HEK293T (cell line): Measurements from ENCODE around the gene ERLIN1.

ENCODE experiments used
- CTCF ChIA-PET: fragments of 350-600 bp; formaldehyde crosslinking; extraction: SDS; loops from one replicate; lab custom pipeline; 2021; ENCODE audit warnings: antibody characterized with exemption, inconsistent platforms; lab: Yijun Ruan, JAX
- POLR2A ChIA-PET: fragments of 350-600 bp; formaldehyde crosslinking; extraction: SDS; loops from one replicate; lab custom pipeline; 2020; ENCODE audit warnings: antibody characterized with exemption, inconsistent platforms; lab: Yijun Ruan, JAX
- DNase-seq: peaks from one replicate; pipeline ENCODE4 v3.0.0; 2012; ENCODE audit warnings: mixed read lengths; ENCODE audit errors: extremely low spot score
- ARNT ChIP-seq: fragments of 450-650 bp; IDR thresholded peaks from 2 replicates; pipeline ENCODE4 v1.6.1; 2017; ENCODE audit warnings: mild to moderate bottlenecking
- BHLHE40 ChIP-seq: fragments of 450-650 bp; IDR thresholded peaks from 2 replicates; pipeline ENCODE4 v1.6.1; 2016; ENCODE audit warnings: mild to moderate bottlenecking, moderate library complexity, borderline replicate concordance
- CTBP1 ChIP-seq: fragments of 450-650 bp; IDR thresholded peaks from 2 replicates; pipeline ENCODE4 v1.6.1; 2016; ENCODE audit warnings: borderline replicate concordance
- ELF4 ChIP-seq: fragments of 450-650 bp; IDR thresholded peaks from 2 replicates; pipeline ENCODE4 v1.6.1; 2017; ENCODE audit warnings: antibody characterized with exemption
- FOXA1 ChIP-seq: fragments of 450-650 bp; IDR thresholded peaks from 2 replicates; pipeline ENCODE4 v1.6.1; 2016; ENCODE audit warnings: mild to moderate bottlenecking
- FOXK2 ChIP-seq: fragments of 450-650 bp; IDR thresholded peaks from 2 replicates; pipeline ENCODE4 v1.6.1; 2016; ENCODE audit warnings: mild to moderate bottlenecking
- FOXM1 ChIP-seq: fragments of 450-650 bp; IDR thresholded peaks from 2 replicates; pipeline ENCODE4 v1.6.1; 2017; ENCODE audit warnings: mild to moderate bottlenecking, borderline replicate concordance
- HDGF ChIP-seq: fragments of 450-650 bp; IDR thresholded peaks from 2 replicates; pipeline ENCODE4 v1.6.1; 2017; ENCODE audit warnings: antibody characterized with exemption, borderline replicate concordance
- L3MBTL2 ChIP-seq: fragments of 450-650 bp; conservative IDR thresholded peaks from 2 replicates; pipeline ENCODE4 v1.6.1; 2016; ENCODE audit warnings: mild to moderate bottlenecking
- LEF1 ChIP-seq: fragments of 450-650 bp; IDR thresholded peaks from 2 replicates; pipeline ENCODE4 v1.6.1; 2017; ENCODE audit warnings: mild to moderate bottlenecking, borderline replicate concordance
- NFRKB ChIP-seq: fragments of 450-650 bp; IDR thresholded peaks from 2 replicates; pipeline ENCODE4 v1.6.1; 2016; ENCODE audit warnings: mild to moderate bottlenecking, moderate library complexity
- SP1 ChIP-seq: fragments of 450-650 bp; IDR thresholded peaks from 2 replicates; pipeline ENCODE4 v1.6.1; 2017
- SUZ12 ChIP-seq: fragments of 450-650 bp; IDR thresholded peaks from 2 replicates; pipeline ENCODE4 v1.6.1; 2016; ENCODE audit warnings: mild to moderate bottlenecking
- TARDBP ChIP-seq: fragments of 450-650 bp; IDR thresholded peaks from 2 replicates; pipeline ENCODE4 v1.6.1; 2016
- ZNF384 ChIP-seq: fragments of 450-650 bp; IDR thresholded peaks from 2 replicates; pipeline ENCODE4 v1.6.1; 2016
- TF ChIP-seq, protein P1 (sequence below): fragments of 450-650 bp; IDR thresholded peaks from 2 replicates; pipeline ENCODE4 v1.6.1; 2016

The ERLIN1 gene

DNA sequence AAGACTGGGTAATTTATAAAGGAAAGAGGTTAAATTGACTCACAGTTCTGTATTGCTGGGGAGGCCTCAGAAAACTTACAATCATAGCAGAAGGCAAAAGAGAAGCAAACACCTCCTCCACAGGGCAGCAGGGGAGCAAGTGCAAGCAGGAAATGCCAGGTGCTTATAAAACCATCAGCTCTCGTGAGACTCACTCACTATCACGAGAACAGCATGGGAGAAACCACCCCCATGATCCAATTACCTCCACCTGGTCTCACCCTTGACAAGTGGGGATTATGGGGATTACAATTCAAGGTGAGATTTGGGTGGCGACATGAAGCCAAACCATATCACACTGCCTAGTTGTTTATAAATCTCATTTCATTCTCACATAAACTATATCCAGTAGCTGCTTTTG is 76.2 kb downstream of the ERLIN1 start:
- no peak for DNase-seq
- TF ChIP-seq ZNF384 = no peak
- TF ChIP-seq, protein P1, sequence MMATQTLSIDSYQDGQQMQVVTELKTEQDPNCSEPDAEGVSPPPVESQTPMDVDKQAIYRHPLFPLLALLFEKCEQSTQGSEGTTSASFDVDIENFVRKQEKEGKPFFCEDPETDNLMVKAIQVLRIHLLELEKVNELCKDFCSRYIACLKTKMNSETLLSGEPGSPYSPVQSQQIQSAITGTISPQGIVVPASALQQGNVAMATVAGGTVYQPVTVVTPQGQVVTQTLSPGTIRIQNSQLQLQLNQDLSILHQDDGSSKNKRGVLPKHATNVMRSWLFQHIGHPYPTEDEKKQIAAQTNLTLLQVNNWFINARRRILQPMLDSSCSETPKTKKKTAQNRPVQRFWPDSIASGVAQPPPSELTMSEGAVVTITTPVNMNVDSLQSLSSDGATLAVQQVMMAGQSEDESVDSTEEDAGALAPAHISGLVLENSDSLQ = no peak
- no peak for TF ChIP-seq HDGF
- no peak for TF ChIP-seq ARNT
- no peak for TF ChIP-seq L3MBTL2
- no peak for TF ChIP-seq LEF1
- no peak for TF ChIP-seq FOXK2
- no peak for TF ChIP-seq FOXA1
- no peak for TF ChIP-seq NFRKB
- no peak for TF ChIP-seq TARDBP
- no peak for TF ChIP-seq FOXM1
- no peak for TF ChIP-seq SUZ12
- ChIA-PET POLR2A (interaction anchor here (0.7 kb wide), 1 partner anchor 23 kb away, joined by 3 read pairs; no protein-coding TSS in a partner anchor), CTCF (interaction anchor here (1.3 kb wide), 1 partner anchor 13 kb away, joined by 4 read pairs; no protein-coding TSS in a partner anchor)

GRCh38 chr10:100106865-100107264 is 79.0 kb downstream of the ERLIN1 start:
- ChIA-PET POLR2A (no interaction called here), CTCF (no interaction called here)
- no peak for TF ChIP-seq NFRKB
- TF ChIP-seq BHLHE40 = no peak
- TF ChIP-seq L3MBTL2 = no peak
- no peak for TF ChIP-seq ARNT
- TF ChIP-seq ELF4 = no peak
- no peak for TF ChIP-seq TARDBP
- TF ChIP-seq SP1 = no peak
- no peak for TF ChIP-seq FOXM1
- no peak for TF ChIP-seq HDGF
- no peak for TF ChIP-seq FOXK2
- no peak for TF ChIP-seq CTBP1
- no peak for TF ChIP-seq ZNF384
- TF ChIP-seq LEF1 = no peak
- no peak for TF ChIP-seq FOXA1
- TF ChIP-seq, protein P1 = no peak
- TF ChIP-seq SUZ12 = no peak

GRCh38 chr10:100104300-100104699 is 81.5 kb downstream of the ERLIN1 start:
- CTCF ChIA-PET = no interaction called here
- TF ChIP-seq ARNT (no peak), CTBP1 (no peak), FOXA1 (no peak), SP1 (no peak), FOXM1 (no peak), SUZ12 (no peak), HDGF (no peak), ELF4 (no peak), BHLHE40 (no peak), ZNF384 (no peak), LEF1 (no peak), TARDBP (no peak)
- no peak for DNase-seq
- POLR2A ChIA-PET = no interaction called here

More at GRCh38 chr10:100106865-100107264, 79.0 kb downstream of the ERLIN1 start:
- no peak for DNase-seq

DNA sequence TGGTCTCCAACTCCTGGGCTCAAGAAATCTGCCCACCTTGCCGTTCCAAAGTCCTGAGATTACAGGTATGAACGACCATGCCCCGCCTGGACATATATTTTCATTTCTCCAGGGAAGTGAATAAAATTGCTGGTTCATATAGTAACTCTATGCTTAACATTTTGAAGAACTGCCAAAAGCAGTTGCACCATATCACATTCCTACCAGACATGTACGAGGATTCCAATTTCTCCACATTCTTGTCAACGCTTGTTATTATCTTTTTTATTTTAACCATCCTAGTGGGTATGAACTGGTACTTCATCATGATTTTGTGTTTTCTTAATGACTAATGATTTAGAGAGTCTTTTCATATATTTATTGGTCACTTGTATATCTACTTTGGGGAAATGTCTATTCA is 82.2 kb downstream of the ERLIN1 start:
- POLR2A ChIA-PET = no interaction called here
- TF ChIP-seq FOXM1 = no peak
- TF ChIP-seq NFRKB = no peak
- TF ChIP-seq ELF4 = no peak
- no peak for TF ChIP-seq SUZ12
- TF ChIP-seq LEF1 = no peak
- TF ChIP-seq L3MBTL2 = no peak
- no peak for TF ChIP-seq ZNF384
- no peak for TF ChIP-seq FOXK2
- no peak for TF ChIP-seq FOXA1
- TF ChIP-seq ARNT = no peak
- CTCF ChIA-PET = no interaction called here
- DNase-seq = no peak

DNA sequence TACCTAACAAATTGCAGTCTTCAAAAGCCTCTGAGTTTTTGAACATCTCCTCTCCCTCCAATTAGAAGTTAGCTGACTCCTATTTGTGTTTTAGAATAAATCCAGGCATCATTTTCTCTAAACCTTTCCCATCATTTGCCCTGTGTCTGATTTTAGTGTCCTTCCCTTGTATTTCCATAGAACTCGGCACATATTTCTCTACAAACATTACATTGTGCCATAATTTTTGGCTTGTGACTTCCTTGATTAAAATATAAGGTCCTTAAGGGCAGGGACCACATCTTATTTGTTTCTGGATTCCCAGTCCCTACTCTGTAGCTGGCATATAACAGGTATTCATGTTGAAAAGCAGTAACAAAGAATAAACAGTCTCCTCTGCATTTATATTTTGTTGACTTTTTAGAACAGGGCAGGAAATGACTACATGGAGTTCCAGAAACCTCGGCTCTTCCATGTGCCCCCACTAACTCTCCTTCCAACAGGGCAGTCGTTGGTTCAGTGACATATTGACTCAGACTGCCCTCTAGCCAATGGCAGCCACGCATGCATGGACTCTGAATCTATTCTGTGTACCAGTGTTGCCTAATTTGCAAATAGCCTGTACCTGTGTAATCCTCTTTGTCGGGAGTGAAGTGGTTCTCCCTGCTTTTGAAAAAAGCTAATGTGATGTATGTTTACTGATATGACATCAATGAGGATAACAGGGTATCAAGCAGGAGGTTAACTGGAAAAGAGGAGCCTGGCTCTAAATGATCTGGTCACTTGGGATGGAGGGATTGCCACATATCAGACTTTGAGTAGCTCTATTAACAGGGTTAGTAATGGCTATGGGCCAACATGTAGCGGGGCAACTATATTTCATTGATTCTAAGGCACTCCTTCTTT is 84.4 kb downstream of the ERLIN1 start:
- POLR2A ChIA-PET = no interaction called here
- DNase-seq = no peak
- TF ChIP-seq FOXM1 = no peak
- TF ChIP-seq SUZ12 = no peak
- TF ChIP-seq CTBP1 = no peak
- TF ChIP-seq FOXK2 = no peak
- TF ChIP-seq ELF4 = no peak
- TF ChIP-seq BHLHE40 = no peak
- TF ChIP-seq LEF1 = no peak
- no peak for TF ChIP-seq TARDBP
- no peak for TF ChIP-seq HDGF
- no peak for TF ChIP-seq L3MBTL2
- CTCF ChIA-PET = no interaction called here

DNA sequence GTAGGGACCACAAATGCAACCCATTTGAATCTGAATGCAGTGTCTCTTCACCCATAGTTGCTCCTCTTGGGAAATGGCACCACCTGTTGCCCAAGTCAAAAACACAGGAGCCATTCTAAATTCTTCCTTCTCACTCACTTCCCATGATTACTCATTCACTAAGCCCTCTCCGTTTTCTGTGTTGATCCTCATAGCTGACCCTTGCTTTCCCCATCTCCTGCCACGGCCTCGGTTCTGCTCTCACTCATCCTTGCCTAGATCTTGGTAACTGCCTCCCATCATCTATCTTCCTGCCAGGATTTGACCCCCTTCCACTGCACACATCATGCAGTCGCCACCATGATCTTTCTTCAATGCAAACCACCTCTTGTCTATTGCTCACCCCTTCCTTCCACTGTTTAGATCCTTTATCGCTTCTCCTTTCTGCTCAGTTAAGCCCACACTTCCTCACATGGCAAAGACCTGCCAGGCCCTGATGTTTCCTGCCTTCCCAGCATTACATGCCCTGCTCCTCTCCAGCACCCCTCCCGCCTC is 85.1 kb downstream of the ERLIN1 start:
- ChIA-PET CTCF (no interaction called here), POLR2A (no interaction called here)
- peak; percentile 35 for DNase-seq
- TF ChIP-seq ARNT = no peak
- no peak for TF ChIP-seq FOXM1
- no peak for TF ChIP-seq SP1
- TF ChIP-seq FOXK2 = no peak
- TF ChIP-seq BHLHE40 = no peak
- TF ChIP-seq HDGF = no peak
- no peak for TF ChIP-seq TARDBP
- TF ChIP-seq LEF1 = no peak
- no peak for TF ChIP-seq NFRKB
- TF ChIP-seq ELF4 = no peak
- TF ChIP-seq, protein P1 = no peak
- no peak for TF ChIP-seq CTBP1
- no peak for TF ChIP-seq L3MBTL2
- no peak for TF ChIP-seq ZNF384
- TF ChIP-seq FOXA1 = no peak
- no peak for TF ChIP-seq SUZ12
